Keratinocyte (primary cell): ENCODE data around the gene HK1. TPM values are rescaled to one million over a fixed set of nuclear protein-coding genes. Genes with fewer than 3 reads are reported as not detected.
"Not testable (repeated sequence)": the region's sequence is repeated elsewhere in the genome, so short reads cannot be mapped to it uniquely, and the experiment has no call there.

Experiments used
- DNase-seq: peaks from one replicate; pipeline ENCODE4 v3.0.0-alpha.2; 2011; ENCODE audit warnings: low read depth, missing footprints, low spot score
- FAIRE-seq: peaks from 2 replicates; lab custom pipeline; 2011; peaks lifted over from hg19 to GRCh38; lab: Jason Lieb, UNC
- H2AFZ ChIP-seq: 2 replicates; pipeline ENCODE4 v1.6.0; 2012; ENCODE audit warnings: low read length, control low read depth, inconsistent platforms; ENCODE audit not compliant: control insufficient read depth
- H3K27ac ChIP-seq: 2 replicates; pipeline ENCODE4 v1.5.1; 2011; ENCODE audit warnings: low read length; ENCODE audit not compliant: control insufficient read depth, insufficient read depth
- H3K27me3 ChIP-seq: 3 replicates; pipeline ENCODE4 v1.6.0; 2011; ENCODE audit warnings: low read length; ENCODE audit not compliant: control insufficient read depth, insufficient read depth; ENCODE audit errors: extremely low read depth
- H3K36me3 ChIP-seq, 2 experiments: 2 replicates in 1 of 2; 3 replicates in 1 of 2; pipeline ENCODE4 v1.5.1; 2011; ENCODE audit warnings: low read length in 2 of 2, mild to moderate bottlenecking in 1 of 2; ENCODE audit not compliant: control insufficient read depth in 2 of 2, insufficient read depth in 2 of 2; ENCODE audit errors: extremely low read depth in 1 of 2
- H3K4me1 ChIP-seq: 3 replicates; pipeline ENCODE4 v1.5.1; 2011; ENCODE audit warnings: low read length; ENCODE audit not compliant: control insufficient read depth, insufficient read depth; ENCODE audit errors: extremely low read depth
- H3K4me2 ChIP-seq: 3 replicates; pipeline ENCODE4 v1.6.0; 2011; ENCODE audit warnings: low read depth, low read length; ENCODE audit not compliant: control insufficient read depth, insufficient read depth; ENCODE audit errors: extremely low read depth
- H3K4me3 ChIP-seq, 3 experiments: fragments of 200-600 bp in 1 of 3; sonication (generic) in 1 of 3; 2 replicates in 2 of 3; 3 replicates in 1 of 3; pipeline ENCODE4 v1.5.1; 2011 to 2016; ENCODE audit warnings: low read length in 3 of 3, mild to moderate bottlenecking in 3 of 3, control low read depth in 2 of 3, inconsistent platforms in 1 of 3, low read depth in 1 of 3, mixed read lengths in 1 of 3, mixed run types in 1 of 3, moderate library complexity in 1 of 3; ENCODE audit not compliant: control insufficient read depth in 2 of 3, insufficient read depth in 2 of 3; ENCODE audit errors: extremely low read depth in 1 of 3
- H3K79me2 ChIP-seq: 2 replicates; pipeline ENCODE4 v1.6.0; 2012; ENCODE audit warnings: low read length; ENCODE audit not compliant: control insufficient read depth, insufficient read depth
- H3K9ac ChIP-seq: 3 replicates; pipeline ENCODE4 v1.6.0; 2011; ENCODE audit warnings: low read length; ENCODE audit not compliant: control insufficient read depth, insufficient read depth; ENCODE audit errors: extremely low read depth
- H3K9me1 ChIP-seq: 3 replicates; pipeline ENCODE4 v1.6.0; 2011; ENCODE audit warnings: low read length; ENCODE audit not compliant: control insufficient read depth, insufficient read depth; ENCODE audit errors: extremely low read depth
- H3K9me3 ChIP-seq: 2 replicates; pipeline ENCODE4 v1.5.1; 2012; ENCODE audit warnings: low read depth, low read length; ENCODE audit not compliant: control insufficient read depth
- H4K20me1 ChIP-seq: 3 replicates; pipeline ENCODE4 v1.6.0; 2011; ENCODE audit warnings: low read length; ENCODE audit not compliant: control insufficient read depth, insufficient read depth; ENCODE audit errors: extremely low read depth
- CTCF ChIP-seq, 3 experiments: IDR thresholded peaks in 1 of 3; conservative IDR thresholded peaks in 1 of 3; optimal IDR thresholded peaks in 1 of 3; 2 replicates in 2 of 3; 3 replicates in 1 of 3; pipeline versions ENCODE3 to v1.5.1; 2011; ENCODE audit warnings: low read length in 3 of 3, mild to moderate bottlenecking in 3 of 3, moderate library complexity in 2 of 3, control low read depth in 1 of 3, inconsistent platforms in 1 of 3; ENCODE audit not compliant: insufficient read depth in 2 of 3; ENCODE audit errors: extremely low read depth in 1 of 3
- EZH2 ChIP-seq: IDR thresholded peaks from one replicate; pipeline ENCODE4 v1.6.1; 2012; ENCODE audit warnings: inconsistent platforms, mild to moderate bottlenecking, low read length, moderate library complexity
- dilution Hi-C: fragments of 300-500 bp; cut with MboI; formaldehyde crosslinking; loops from one replicate; pipeline ENCODE4 v1.7.0; 2020; ENCODE audit warnings: low sequenced_read_pairs; ENCODE audit not compliant: extremely low pct_ligation_motif_present
- polyA plus RNA-seq, 5 experiments: library from polyadenylated mRNA; depleted of rRNA in 3 of 5; stranded (reverse) in 3 of 5; stranded (forward) in 1 of 5; unstranded in 1 of 5; fragments of >200 nt; gene quantifications; 1 replicate in 1 of 5; 2 replicates in 3 of 5; 3 replicates in 1 of 5; pipeline versions ENCODE4 v1.2.1 to v1.2.3, GENCODE V29; 2011 to 2012; ENCODE audit warnings: missing spikeins in 2 of 5, low read depth in 1 of 5, low replicate concordance in 1 of 5

The HK1 gene
- polyA plus RNA-seq, 1 donor (not counting 4 experiments of a cell fraction or from before 2014, with no cell fraction given) = 106 TPM

- Histone ChIP-seq H3K9ac (no peak overlapping the region), H3K9me3 (no peaks in the 10 kb centered on the region), H3K4me3 (no peak overlapping the region), H4K20me1 (no peaks in the 10 kb centered on the region), H3K36me3 (no peaks in the 10 kb centered on the region), H3K27me3 (no peaks in the 10 kb centered on the region), H3K4me2 (no peak overlapping the region), H3K4me1 (peaks cover 3% of the 10 kb centered on the region), H3K27ac (no peak overlapping the region), H3K79me2 (no peaks in the 10 kb centered on the region), H2AFZ (no peak overlapping the region), H3K9me1 (no peaks in the 10 kb centered on the region)
- TF ChIP-seq EZH2 (no peak), CTCF (optimal IDR thresholded peaks at IDR 0.05 in 1 of 3, IDR thresholded peaks at IDR 0.05 in 1 of 3, conservative IDR thresholded peaks at IDR 0.05 in 1 of 3; ENCODE audit: extremely low read depth in 1 of 3, insufficient read depth in 2 of 3, low read length in 3 of 3) (no peak)
- DNase-seq (no peak), FAIRE-seq (no peak)
- dilution Hi-C loops = no loop called here
These were observed 28.1 kb downstream of the HK1 start for GRCh38 chr10:69306421-69306820.

- Histone ChIP-seq H3K4me3 (no peak overlapping the region), H3K27me3 (no peaks in the 10 kb centered on the region), H3K9me1 (no peaks in the 10 kb centered on the region), H3K4me1 (peaks cover 3% of the 10 kb centered on the region), H3K36me3 (no peaks in the 10 kb centered on the region), H3K79me2 (no peaks in the 10 kb centered on the region), H3K9ac (no peak overlapping the region), H3K9me3 (no peaks in the 10 kb centered on the region), H4K20me1 (no peaks in the 10 kb centered on the region), H2AFZ (no peak overlapping the region), H3K4me2 (no peak overlapping the region), H3K27ac (no peak overlapping the region)
- no peak for TF ChIP-seq EZH2
- DNase-seq (no peak), FAIRE-seq (no peak)
- dilution Hi-C loops = no loop called here
These were observed 29.1 kb downstream of the HK1 start for GRCh38 chr10:69307434-69307833.

- not testable (repeated sequence) for H3K4me1 ChIP-seq, H3K4me3 ChIP-seq
These were observed 30.0 kb downstream of the HK1 start for GRCh38 chr10:69308304-69308703.

More at GRCh38 chr10:69308304-69308703, 30.0 kb downstream of the HK1 start:
- H3K27ac ChIP-seq, DNase-seq, H3K27me3 ChIP-seq, H2AFZ ChIP-seq, H3K9me1 ChIP-seq, H3K36me3 ChIP-seq, dilution Hi-C loops, H3K79me2 ChIP-seq, FAIRE-seq, H3K4me2 ChIP-seq, H4K20me1 ChIP-seq, H3K9ac ChIP-seq, H3K9me3 ChIP-seq: not testable (repeated sequence)
